Stimulated activated CD8-positive, alpha-beta memory T cell treated with anti-CD3 and anti-CD28 coated beads, Interleukin-4, amount 100 ng/mL, for 24 hours (primary cell): ENCODE data around the gene LRCH4.

Experiments
- DNase-seq: peaks from one replicate; pipeline ENCODE4 v3.0.0-alpha.2; 2020; ENCODE audit warnings: low read depth

Gene LRCH4

GRCh38 chr7:100604976-100605911 is 19.3 kb upstream of the LRCH4 start:
- DNase-seq: no peak

- DNase-seq: peak; percentile 75
Observed at GRCh38 chr7:100604028-100604975, 18.4 kb upstream of the LRCH4 start.

GRCh38 chr7:100603726-100604027 is 17.7 kb upstream of the LRCH4 start:
- no peak for DNase-seq

- DNase-seq: no peak
Observed at GRCh38 chr7:100602889-100603725, 17.2 kb upstream of the LRCH4 start.

- no peak for DNase-seq
Observed at GRCh38 chr7:100600730-100601038, 14.8 kb upstream of the LRCH4 start.

- DNase-seq: no peak
Observed at GRCh38 chr7:100599911-100600729, 14.2 kb upstream of the LRCH4 start.

GRCh38 chr7:100598425-100598824 is 12.5 kb upstream of the LRCH4 start:
- no peak for DNase-seq

GRCh38 chr7:100595188-100595587 is 9.3 kb upstream of the LRCH4 start:
- no peak for DNase-seq

GRCh38 chr7:100591596-100591995 is 5.7 kb upstream of the LRCH4 start:
- no peak for DNase-seq

GRCh38 chr7:100590077-100590737 is 4.3 kb upstream of the LRCH4 start:
- no peak for DNase-seq

GRCh38 chr7:100589341-100589947 is 3.5 kb upstream of the LRCH4 start:
- DNase-seq: no peak

GRCh38 chr7:100588438-100588837 is 2.5 kb upstream of the LRCH4 start:
- no peak for DNase-seq

- peak; percentile 99 for DNase-seq
Observed at GRCh38 chr7:100586266-100587025, 517 bp upstream of the LRCH4 start, which contains the start of gene FBXO24. Gene FBXO24, plus strand, starts transcription at chr7:100586328. Its CDS starts 298 bp downstream, at chr7:100586626.

- DNase-seq: no peak
Observed at GRCh38 chr7:100584683-100585510, 1.0 kb downstream of the LRCH4 start.

- no peak for DNase-seq
Observed at GRCh38 chr7:100584054-100584682, 1.8 kb downstream of the LRCH4 start.

GRCh38 chr7:100583132-100584053 is 2.5 kb downstream of the LRCH4 start:
- peak; percentile 62 for DNase-seq

- DNase-seq: no peak
Observed at GRCh38 chr7:100582650-100583049, 3.3 kb downstream of the LRCH4 start.
